ENCODE data around the gene USP48. TPM values are rescaled to one million over a fixed set of nuclear protein-coding genes. Genes with fewer than 3 reads are reported as not detected.

Gene USP48
- total and polyA plus RNA-seq, 2 of the 13 experiments (the other 11 are each of a cell fraction or from before 2014, with no cell fraction given), result 30.4 to 30.7 TPM

DNA sequence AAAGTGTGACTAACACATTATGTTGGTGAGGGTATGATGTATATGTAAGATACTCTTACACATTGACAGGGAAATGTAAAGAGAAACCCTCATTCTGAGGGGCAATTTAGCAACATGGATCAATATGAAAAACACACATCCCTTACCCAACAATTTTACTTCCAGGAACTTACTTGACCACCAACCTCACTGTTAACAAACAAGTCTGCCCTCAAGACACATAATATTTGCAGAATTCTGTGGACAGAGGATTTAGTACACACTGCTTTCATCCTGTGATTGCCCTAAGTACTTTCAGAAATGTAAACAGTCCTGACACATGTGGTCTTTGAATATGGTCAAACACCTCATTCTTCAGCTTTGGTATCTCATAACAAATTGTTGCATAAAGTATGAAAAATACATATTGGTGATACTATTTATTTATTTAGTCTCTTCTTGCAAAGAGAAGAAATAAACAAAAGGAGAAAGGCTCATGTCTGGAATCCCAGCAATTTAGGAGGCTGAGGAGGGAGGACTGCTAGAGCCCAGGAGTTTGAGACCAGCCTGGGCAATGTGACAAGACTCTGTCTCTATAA lies 6.9 kb downstream of the USP48 start (continued):
- TF ChIP-seq ZMAT5 (CRISPR knock-in tag; IDR thresholded peaks at IDR 0.05; ENCODE audit: borderline replicate concordance, low read depth), result no peak
- TF ChIP-seq MED1 (CRISPR knock-in tag; IDR thresholded peaks at IDR 0.05), result peak; percentile 74
- no peak for TF ChIP-seq ZNF746 (CRISPR knock-in tag; IDR thresholded peaks at IDR 0.05)
- no peak for TF ChIP-seq ZNF773 (CRISPR knock-in tag; IDR thresholded peaks at IDR 0.05; ENCODE audit: borderline replicate concordance)
- TF ChIP-seq KLF9 (CRISPR knock-in tag; IDR thresholded peaks at IDR 0.05; ENCODE audit: low read depth), result no peak
- TF ChIP-seq XRCC5 (optimal IDR thresholded peaks at IDR 0.05; ENCODE audit: low read length), result no peak
- no peak for TF ChIP-seq ZNF839 (CRISPR knock-in tag; IDR thresholded peaks at IDR 0.05; ENCODE audit: borderline replicate concordance)
- no peak for TF ChIP-seq WIZ (CRISPR knock-in tag; IDR thresholded peaks at IDR 0.05)
- TF ChIP-seq KAT8 (CRISPR knock-in tag; IDR thresholded peaks at IDR 0.05), result peak; percentile 82
- no peak for TF ChIP-seq HMGA1 (CRISPR knock-in tag; conservative IDR thresholded peaks at IDR 0.05)
- peak; percentile 62; the same call in 1 of the 2 replicates for TF ChIP-seq ZBTB39 (CRISPR knock-in tag; IDR thresholded peaks at IDR 0.05)
- peak in 1 of 2 experiments; percentile 76; a peak in 1 of 4 replicates for TF ChIP-seq REST (IDR thresholded peaks at IDR 0.05; ENCODE audit: borderline replicate concordance in 1 of 2, low read depth in 1 of 2, low read length in 2 of 2)
- no peak for TF ChIP-seq ZNF550 (CRISPR knock-in tag; IDR thresholded peaks at IDR 0.05; ENCODE audit: borderline replicate concordance)
- no peak for TF ChIP-seq MZF1 (CRISPR knock-in tag; IDR thresholded peaks at IDR 0.05; ENCODE audit: borderline replicate concordance)
- peak; percentile 91 for TF ChIP-seq FOXP4 (CRISPR knock-in tag; IDR thresholded peaks at IDR 0.05)
- peak; percentile 79 for TF ChIP-seq TARDBP (CRISPR knock-in tag; IDR thresholded peaks at IDR 0.05)
- TF ChIP-seq RFX3 (CRISPR knock-in tag; IDR thresholded peaks at IDR 0.05), result no peak
- no peak for TF ChIP-seq ZNF224 (CRISPR knock-in tag; IDR thresholded peaks at IDR 0.05)
- TF ChIP-seq ZNF777 (CRISPR knock-in tag; IDR thresholded peaks at IDR 0.05), result no peak
- TF ChIP-seq ZNF460 (CRISPR knock-in tag; IDR thresholded peaks at IDR 0.05; ENCODE audit: borderline replicate concordance), result no peak; the same call in 1 of the 2 replicates
- TF ChIP-seq ZNF720 (CRISPR knock-in tag; IDR thresholded peaks at IDR 0.05), result no peak
- TF ChIP-seq FOSL1 (CRISPR knock-in tag; IDR thresholded peaks at IDR 0.05; ENCODE audit: borderline replicate concordance), result no peak
- no peak for TF ChIP-seq PHF20 (CRISPR knock-in tag; IDR thresholded peaks at IDR 0.05)
- TF ChIP-seq XBP1 (CRISPR knock-in tag; IDR thresholded peaks at IDR 0.05), result no peak
